Measurements from ENCODE around the gene RFLNA.

The RFLNA gene

DNA sequence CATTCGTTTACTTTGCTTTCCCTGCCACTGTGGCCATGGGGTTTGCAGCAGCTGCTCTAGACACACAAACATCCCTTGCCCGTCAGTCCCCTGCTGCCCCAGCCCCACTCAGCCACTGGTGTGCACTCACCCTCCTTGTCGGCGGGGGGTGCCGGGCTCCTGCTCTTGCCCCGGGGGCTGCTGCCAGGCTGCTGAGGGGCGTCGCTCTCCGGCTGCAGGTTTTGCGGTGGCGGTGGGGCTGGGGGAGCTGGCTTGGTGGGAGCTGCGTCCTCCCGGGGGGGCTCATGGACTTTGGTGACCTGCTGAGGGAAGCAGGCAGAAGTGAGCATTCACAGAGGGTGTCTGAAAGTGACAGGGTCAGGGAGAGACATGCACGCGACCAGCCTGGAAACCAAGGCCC lies 67.1 kb downstream of the RFLNA start:
- no peak for DNase-seq

DNA sequence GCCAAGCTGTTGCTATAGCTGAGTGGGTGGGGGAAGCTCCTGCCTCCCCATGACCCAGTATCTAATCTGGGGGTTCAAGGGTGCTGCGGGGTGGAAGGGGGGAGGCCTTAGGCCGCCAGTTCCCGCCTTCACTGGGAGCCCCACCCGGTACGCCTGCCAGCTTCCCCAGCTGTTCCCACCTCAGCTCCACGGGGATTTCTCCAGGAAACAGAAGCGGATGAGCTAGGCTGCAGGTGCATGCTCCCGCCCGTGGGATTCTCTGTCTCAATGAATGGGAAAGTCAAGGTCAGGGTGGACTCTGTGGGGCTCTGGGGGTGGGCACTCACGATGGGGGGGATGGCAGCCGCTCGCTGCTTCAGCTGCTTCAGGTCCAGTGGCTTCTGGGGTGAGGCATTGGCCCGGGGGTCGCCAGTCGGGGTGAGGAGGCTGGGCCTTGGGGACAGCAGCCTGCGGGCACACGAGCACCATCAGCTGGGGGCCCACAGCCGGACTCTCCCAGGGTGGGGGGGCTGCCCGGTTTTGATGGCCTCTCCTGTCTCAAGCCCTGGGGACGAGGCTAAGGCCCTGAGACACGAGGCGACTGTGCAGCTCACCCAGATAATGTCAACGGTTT lies 68.6 kb downstream of the RFLNA start:
- no peak for DNase-seq

DNA sequence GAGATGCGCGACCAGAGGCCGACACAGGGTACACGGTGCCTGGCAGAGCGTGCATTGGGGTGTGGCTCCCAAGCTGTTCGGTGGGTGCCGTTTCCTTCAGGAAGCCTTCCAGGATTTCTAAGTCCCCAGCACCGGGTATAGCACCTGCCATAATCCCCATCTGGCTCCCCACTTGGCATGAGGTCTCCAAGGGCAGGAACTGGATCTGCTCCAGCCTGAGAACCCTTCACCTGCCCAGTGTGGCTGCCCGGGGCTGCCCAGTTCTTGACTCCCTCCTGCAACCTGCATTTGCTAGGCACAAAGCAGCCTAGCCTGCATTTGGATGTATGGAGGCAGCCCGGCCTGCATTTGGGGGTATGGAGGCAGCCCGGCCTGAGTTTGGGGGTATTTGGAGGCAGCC lies 69.7 kb downstream of the RFLNA start:
- DNase-seq = no peak

All from inflammatory macrophage (primary cell).